ENCODE measurements around the gene ENTPD6.

DNA sequence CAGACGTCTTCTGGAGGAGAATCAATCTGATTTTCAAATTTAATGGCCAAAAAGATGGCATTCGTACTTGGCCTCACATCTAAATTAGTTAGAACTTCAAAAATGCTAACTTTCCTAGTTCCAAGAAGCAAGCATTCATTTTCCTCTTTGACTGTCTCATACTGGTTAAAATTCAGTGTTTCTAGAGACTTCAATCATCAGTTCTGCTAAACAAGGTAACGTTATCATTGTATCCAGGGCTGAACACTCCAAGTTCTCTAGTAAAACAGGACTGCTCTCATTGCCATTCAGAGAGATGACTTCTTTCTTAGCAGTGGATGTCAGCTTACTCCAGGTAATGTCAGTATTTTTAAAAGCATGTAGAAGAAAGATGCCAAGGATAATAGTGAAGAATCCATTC, 34.6 kb upstream of the ENTPD6 start:
- TF ChIP-seq, protein P1, sequence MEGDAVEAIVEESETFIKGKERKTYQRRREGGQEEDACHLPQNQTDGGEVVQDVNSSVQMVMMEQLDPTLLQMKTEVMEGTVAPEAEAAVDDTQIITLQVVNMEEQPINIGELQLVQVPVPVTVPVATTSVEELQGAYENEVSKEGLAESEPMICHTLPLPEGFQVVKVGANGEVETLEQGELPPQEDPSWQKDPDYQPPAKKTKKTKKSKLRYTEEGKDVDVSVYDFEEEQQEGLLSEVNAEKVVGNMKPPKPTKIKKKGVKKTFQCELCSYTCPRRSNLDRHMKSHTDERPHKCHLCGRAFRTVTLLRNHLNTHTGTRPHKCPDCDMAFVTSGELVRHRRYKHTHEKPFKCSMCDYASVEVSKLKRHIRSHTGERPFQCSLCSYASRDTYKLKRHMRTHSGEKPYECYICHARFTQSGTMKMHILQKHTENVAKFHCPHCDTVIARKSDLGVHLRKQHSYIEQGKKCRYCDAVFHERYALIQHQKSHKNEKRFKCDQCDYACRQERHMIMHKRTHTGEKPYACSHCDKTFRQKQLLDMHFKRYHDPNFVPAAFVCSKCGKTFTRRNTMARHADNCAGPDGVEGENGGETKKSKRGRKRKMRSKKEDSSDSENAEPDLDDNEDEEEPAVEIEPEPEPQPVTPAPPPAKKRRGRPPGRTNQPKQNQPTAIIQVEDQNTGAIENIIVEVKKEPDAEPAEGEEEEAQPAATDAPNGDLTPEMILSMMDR (IDR thresholded peaks at IDR 0.05) = no peak
- no peak for TF ChIP-seq POLR2AphosphoS5 (IDR thresholded peaks at IDR 0.05)

All from breast epithelium (tissue), 3 donors.